NB4 (cell line): Measurements from ENCODE around the gene UTF1.

Experiments used
- DNase-seq: peaks from one replicate; pipeline ENCODE4 v3.0.0; 2010; ENCODE audit warnings: low read depth
- H3K4me3 ChIP-seq: one replicate; pipeline ENCODE4 v1.5.1; 2011; ENCODE audit warnings: mild to moderate bottlenecking, low read depth, low read length, moderate library complexity
- CTCF ChIP-seq: IDR thresholded peaks from one replicate; pipeline ENCODE4 v1.5.1; 2012; ENCODE audit warnings: low read depth, low read length
- MYC ChIP-seq: IDR thresholded peaks from 2 replicates; pipeline ENCODE4 v1.6.1; 2011; ENCODE audit warnings: low read depth, low read length
- POLR2A ChIP-seq: IDR thresholded peaks from 2 replicates; pipeline ENCODE4 v1.6.1; 2011; ENCODE audit warnings: mild to moderate bottlenecking; ENCODE audit not compliant: insufficient read length; ENCODE audit errors: extremely low read depth
- TF ChIP-seq, protein P1 (sequence below): IDR thresholded peaks from 2 replicates; pipeline ENCODE4 v1.6.1; 2011; ENCODE audit warnings: low read depth, low read length

Gene UTF1

DNA sequence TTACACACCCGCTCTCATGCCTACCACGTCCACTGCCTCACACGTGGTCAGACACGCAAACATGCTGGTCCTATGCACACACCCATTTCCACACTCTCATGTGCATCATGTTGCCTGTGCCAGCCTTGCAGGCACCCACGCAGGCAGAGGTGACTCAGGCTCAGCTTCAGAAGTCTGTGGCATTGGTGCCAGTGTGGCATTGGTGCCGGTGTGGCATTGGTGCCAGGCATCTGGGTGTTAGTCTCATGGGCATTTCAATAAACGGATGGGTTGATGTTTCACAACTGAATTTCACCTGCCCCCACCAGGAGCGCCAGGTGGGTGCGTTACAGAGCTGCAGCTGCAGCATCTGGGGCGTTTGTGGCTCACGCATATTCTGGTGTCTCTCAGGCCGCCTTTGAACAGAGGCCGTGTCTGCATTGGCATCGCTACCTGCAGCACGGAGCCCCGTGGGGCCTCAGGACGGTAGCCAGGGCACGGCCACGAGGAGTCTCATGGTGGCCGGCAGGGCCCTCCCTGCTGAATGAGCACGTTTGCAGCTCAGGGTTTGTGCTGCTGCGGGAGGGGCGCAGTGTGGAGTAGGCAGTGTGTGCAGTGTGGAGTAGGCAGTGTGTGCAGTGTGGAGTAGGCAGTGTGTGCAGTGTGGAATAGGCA lies 45.3 kb upstream of the UTF1 start:
- TF ChIP-seq MYC (no peak), POLR2A (no peak), CTCF (no peak)
- TF ChIP-seq, protein P1, sequence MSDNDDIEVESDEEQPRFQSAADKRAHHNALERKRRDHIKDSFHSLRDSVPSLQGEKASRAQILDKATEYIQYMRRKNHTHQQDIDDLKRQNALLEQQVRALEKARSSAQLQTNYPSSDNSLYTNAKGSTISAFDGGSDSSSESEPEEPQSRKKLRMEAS = no peak
- no peak for DNase-seq
- no peak overlapping the region for H3K4me3 ChIP-seq

GRCh38 chr10:133185421-133185820 lies 44.6 kb upstream of the UTF1 start:
- no peak for DNase-seq
- TF ChIP-seq MYC = no peak
- TF ChIP-seq, protein P1 = no peak
- no peak for TF ChIP-seq POLR2A
- no peak for TF ChIP-seq CTCF
- H3K4me3 ChIP-seq = no peak overlapping the region

GRCh38 chr10:133185916-133186315 lies 44.1 kb upstream of the UTF1 start:
- TF ChIP-seq CTCF (no peak), POLR2A (no peak), MYC (no peak)
- TF ChIP-seq, protein P1 = no peak
- no peak overlapping the region for H3K4me3 ChIP-seq
- no peak for DNase-seq

DNA sequence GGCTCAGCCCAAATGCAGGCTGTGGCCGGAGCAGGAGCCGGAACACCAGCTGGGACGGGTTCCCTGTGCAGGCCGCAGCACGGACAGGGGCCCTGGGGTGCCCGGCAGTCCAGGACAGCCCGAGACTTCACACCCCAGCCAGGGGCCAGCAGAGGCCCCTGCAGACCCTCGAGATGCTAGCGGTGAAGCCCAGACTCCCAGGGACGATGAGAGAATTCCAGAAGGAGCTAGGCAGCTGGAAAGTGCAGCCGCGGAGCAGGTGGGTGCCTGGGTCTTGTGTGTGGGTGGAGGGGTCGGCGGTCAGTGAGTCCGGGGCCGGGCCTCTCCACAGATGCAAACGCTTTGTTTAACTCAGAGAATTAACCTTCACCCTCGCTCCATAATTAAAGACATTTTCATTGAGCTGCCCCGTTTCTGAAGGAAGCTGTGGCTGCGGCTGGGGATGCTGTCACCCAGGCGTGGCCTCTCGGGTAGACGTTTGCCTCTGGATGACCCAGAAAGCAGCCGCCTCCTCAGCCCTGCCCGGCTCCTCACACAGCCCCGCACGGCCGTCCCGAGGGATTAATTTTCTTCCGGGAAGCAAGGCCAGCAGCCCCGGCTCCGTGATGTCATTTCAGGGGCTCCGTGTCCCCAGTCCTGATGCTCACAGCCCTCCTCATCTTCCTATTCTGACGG lies 43.5 kb upstream of the UTF1 start:
- DNase-seq = no peak
- TF ChIP-seq MYC (no peak), CTCF (no peak), POLR2A (no peak)
- TF ChIP-seq, protein P1 = no peak
- H3K4me3 ChIP-seq = no peak overlapping the region

GRCh38 chr10:133187091-133187905 lies 42.7 kb upstream of the UTF1 start:
- TF ChIP-seq MYC = no peak
- no peak for TF ChIP-seq POLR2A
- TF ChIP-seq CTCF = no peak
- TF ChIP-seq, protein P1 = no peak
- H3K4me3 ChIP-seq = no peak overlapping the region
- DNase-seq = no peak
